DND-41 (cell line): ENCODE measurements around the gene SMARCA2.

Source experiments
- CTCF ChIP-seq: IDR thresholded peaks from 2 replicates; pipeline ENCODE4 v1.5.1; 2012; ENCODE audit warnings: borderline replicate concordance, low read length, moderate library complexity, mild to moderate bottlenecking; ENCODE audit not compliant: poor library complexity, severe bottlenecking; ENCODE audit errors: extremely low read depth
- EZH2 ChIP-seq: IDR thresholded peaks from 3 replicates; pipeline ENCODE4 v1.6.1; 2012; ENCODE audit warnings: borderline replicate concordance, low read depth, mild to moderate bottlenecking, moderate library complexity, low read length, inconsistent platforms; ENCODE audit not compliant: severe bottlenecking

GRCh38 chr9:2161661-2162060 lies 146.5 kb downstream of the SMARCA2 start:
- TF ChIP-seq CTCF = no peak
- TF ChIP-seq EZH2 = no peak
